B cell (primary cell): ENCODE measurements around the gene LRRC25. TPM values are rescaled to one million over a fixed set of nuclear protein-coding genes. Genes with fewer than 3 reads are reported as not detected.

Experiments
- ATAC-seq: fragments of 200-7000 bp; cut with Tn5 transposase; one replicate; pipeline ENCODE4 v1.10.0; 2021; ENCODE audit warnings: low read depth, mild to moderate bottlenecking, moderate number of reproducible peaks, moderate library complexity
- CTCF ChIA-PET: fragments of 350-600 bp; sonication (Branson Sonifier 250); formaldehyde crosslinking; loops from one replicate; lab custom pipeline; 2021; ENCODE audit warnings: antibody characterized with exemption, inconsistent platforms; lab: Charles Lee
- POLR2A ChIA-PET: fragments of 350-600 bp; sonication (Branson Sonifier 250); formaldehyde crosslinking; loops from one replicate; lab custom pipeline; 2021; ENCODE audit warnings: antibody characterized with exemption; lab: Charles Lee
- DNase-seq: peaks from one replicate; pipeline ENCODE4 v3.0.0; 2013
- H2AFZ ChIP-seq: 2 replicates; pipeline ENCODE4 v1.6.1; 2012; ENCODE audit warnings: mild to moderate bottlenecking, low read depth, low read length; ENCODE audit not compliant: insufficient read depth, poor library complexity, severe bottlenecking
- H3K27ac ChIP-seq, 2 donors: 1 replicate in 1 of 2; 2 replicates in 1 of 2; pipeline ENCODE4 v1.5.1; 2012 to 2013; ENCODE audit warnings: low read length in 2 of 2, mild to moderate bottlenecking in 2 of 2, moderate library complexity in 1 of 2
- H3K27me3 ChIP-seq, 4 experiments: fragments of 200-600 bp in 1 of 4; sonication (generic) in 1 of 4; replicated peaks in 1 of 4; 1 replicate in 2 of 4; 2 replicates in 2 of 4; pipeline versions ENCODE4 v1.6.1 to v1.7.0; 2013 to 2016; ENCODE audit warnings: low read length in 3 of 4, mild to moderate bottlenecking in 2 of 4, mixed read lengths in 1 of 4, moderate library complexity in 1 of 4; ENCODE audit not compliant: insufficient read depth in 4 of 4, control insufficient read depth in 3 of 4; ENCODE audit errors: control extremely low read depth in 1 of 4
- H3K36me3 ChIP-seq, 2 experiments: replicated peaks in 1 of 2; 1 replicate in 1 of 2; 2 replicates in 1 of 2; pipeline versions ENCODE4 v1.6.1 to v1.7.1; 2013; ENCODE audit warnings: low read length in 1 of 2; ENCODE audit not compliant: insufficient read depth in 2 of 2, control insufficient read depth in 1 of 2; ENCODE audit errors: control extremely low read depth in 1 of 2, extremely low read depth in 1 of 2
- H3K4me1 ChIP-seq, 2 donors: fragments of 200-600 bp in 1 of 2; sonication (generic) in 1 of 2; 1 replicate in 1 of 2; 2 replicates in 1 of 2; pipeline versions ENCODE4 v1.5.1 to v1.6.1; 2013 to 2017; ENCODE audit warnings: low read length in 2 of 2; ENCODE audit not compliant: control insufficient read depth in 2 of 2, insufficient read depth in 2 of 2
- H3K4me2 ChIP-seq: replicated peaks from 2 replicates; pipeline ENCODE3; 2012; ENCODE audit warnings: mild to moderate bottlenecking, low read depth, low read length; ENCODE audit not compliant: poor library complexity, severe bottlenecking
- H3K4me3 ChIP-seq, 5 experiments: fragments of 200-600 bp in 1 of 5; sonication (generic) in 1 of 5; 1 replicate in 3 of 5; 2 replicates in 2 of 5; pipeline versions ENCODE4 v1.5.1 to v1.7.0; 2011 to 2016; ENCODE audit warnings: low read length in 4 of 5, mild to moderate bottlenecking in 4 of 5, low read depth in 2 of 5, control low read depth in 1 of 5, moderate library complexity in 1 of 5; ENCODE audit not compliant: insufficient read depth in 1 of 5; ENCODE audit errors: control extremely low read depth in 1 of 5, extremely low read depth in 1 of 5
- H3K79me2 ChIP-seq: fragments of 200-600 bp; sonication (generic); one replicate; pipeline ENCODE4 v1.6.0; 2016; ENCODE audit warnings: low read length; ENCODE audit not compliant: control insufficient read depth, insufficient read depth
- H3K9ac ChIP-seq: fragments of 200-600 bp; sonication (generic); 2 replicates; pipeline ENCODE4 v1.6.1; 2017; ENCODE audit warnings: mild to moderate bottlenecking, low read length, moderate library complexity
- H3K9me3 ChIP-seq, 3 donors: one replicate each; pipeline versions ENCODE4 v1.6.1 to v1.7.1; 2013; ENCODE audit warnings: low read length in 2 of 3; ENCODE audit not compliant: control insufficient read depth in 2 of 3, insufficient read depth in 1 of 3; ENCODE audit errors: control extremely low read depth in 1 of 3
- H4K20me1 ChIP-seq: 2 replicates; pipeline ENCODE4 v1.6.0; 2012; ENCODE audit warnings: mild to moderate bottlenecking, low read length; ENCODE audit not compliant: insufficient read depth, control insufficient read depth, poor library complexity, severe bottlenecking
- H3K27ac Mint-ChIP-seq: one replicate; pipeline ENCODE4 v1.8.0; 2021; ENCODE audit warnings: mixed read lengths
- H3K27me3 Mint-ChIP-seq: one replicate; pipeline ENCODE4 v1.8.0; 2021; ENCODE audit warnings: mixed read lengths
- H3K4me1 Mint-ChIP-seq: one replicate; pipeline ENCODE4 v1.8.0; 2021; ENCODE audit warnings: mixed read lengths
- H3K4me3 Mint-ChIP-seq: one replicate; pipeline ENCODE4 v1.8.0; 2021; ENCODE audit warnings: mixed read lengths
- H3K9me3 Mint-ChIP-seq: one replicate; pipeline ENCODE4 v1.8.0; 2022; ENCODE audit warnings: mixed read lengths; ENCODE audit not compliant: insufficient read depth
- CTCF ChIP-seq: fragments of 200-600 bp; IDR thresholded peaks from one replicate; pipeline ENCODE4 v1.8.0; 2022; ENCODE audit warnings: antibody characterized with exemption, mild to moderate bottlenecking
- EZH2 ChIP-seq: IDR thresholded peaks from 2 replicates; pipeline ENCODE4 v1.6.1; 2012; ENCODE audit warnings: borderline replicate concordance, low read depth, mild to moderate bottlenecking, moderate library complexity, low read length; ENCODE audit not compliant: insufficient read depth, poor library complexity, severe bottlenecking
- WGBS: methylation state at CpG from one replicate; pipeline ENCODE4 v1.1.5; 2013; ENCODE audit warnings: missing lambda C conversion rate; ENCODE audit not compliant: insufficient coverage; 5-methylcytosine and 5-hydroxymethylcytosine counted together
- intact Hi-C: fragments of 100-400 bp; cut with micrococcal nuclease; formaldehyde crosslinking; loops from one replicate; pipeline ENCODE4 v1.10.0; 2022
- polyA plus RNA-seq: library from polyadenylated mRNA; depleted of rRNA; stranded (reverse); fragments of >200 nt; gene quantifications from 2 replicates; pipeline ENCODE4 v1.2.3, GENCODE V29; 2012
- total RNA-seq, 2 donors: library from RNA; stranded (reverse); fragments of 120-200 nt in 1 of 2; gene quantifications; 1 replicate in 1 of 2; 2 replicates in 1 of 2; pipeline versions ENCODE4 v1.2.3 to v1.2.4, GENCODE V29; 2013 to 2022

LRRC25 gene
- total and polyA plus RNA-seq, 2 donors (not counting 1 experiment from before 2014, with no cell fraction given) = 2.4 to 5.7 TPM

GRCh38 chr19:18431351-18432197 lies 34.2 kb upstream of the LRRC25 start:
- Histone ChIP-seq H3K9me3 (no peaks in the 10 kb centered on the region), H3K36me3 (no peaks in the 10 kb centered on the region), H3K4me2 (peak overlapping the region; percentile 98), H2AFZ (no peak overlapping the region), H3K79me2 (peaks cover 10% of the 10 kb centered on the region), H3K4me1 (peaks cover 38 to 54% of the 10 kb centered on the region in 2 donors), H3K4me3 (no peak overlapping the region), H3K27ac (no peak overlapping the region), H3K27me3 (no peaks in the 10 kb centered on the region), H3K9ac (no peak overlapping the region), H4K20me1 (peaks cover 31% of the 10 kb centered on the region)
- Mint-ChIP-seq H3K4me3 (peak overlapping the region; percentile 66), H3K9me3 (no peaks in the 10 kb centered on the region), H3K27ac (no peak overlapping the region), H3K4me1 (peaks cover 35% of the 10 kb centered on the region), H3K27me3 (no peaks in the 10 kb centered on the region)
- DNase-seq = peak; percentile 41
- no peak for TF ChIP-seq CTCF
- TF ChIP-seq EZH2 = no peak
- WGBS = 91% methylated on average over 13 of the region's 34 CpGs
- intact Hi-C loops = no loop called here
- POLR2A ChIA-PET = interaction anchor here (0.6 to 1.0 kb wide), 3 partner anchors 10 to 261 kb away, joined by 3 to 12 read pairs (median 6); no protein-coding TSS in a partner anchor
- no peak for ATAC-seq
- CTCF ChIA-PET = interaction anchor here (0.7 to 3.4 kb wide), 3 partner anchors 12 to 152 kb away, joined by 3 to 13 read pairs (median 4); partner anchors contain the start of gene SSBP4
